ENCODE results near the gene MOGAT1.

The MOGAT1 gene

GRCh38 chr2:222753251-222753824 lies 81.9 kb downstream of the MOGAT1 start (continued):
- TF ChIP-seq, protein P1, sequence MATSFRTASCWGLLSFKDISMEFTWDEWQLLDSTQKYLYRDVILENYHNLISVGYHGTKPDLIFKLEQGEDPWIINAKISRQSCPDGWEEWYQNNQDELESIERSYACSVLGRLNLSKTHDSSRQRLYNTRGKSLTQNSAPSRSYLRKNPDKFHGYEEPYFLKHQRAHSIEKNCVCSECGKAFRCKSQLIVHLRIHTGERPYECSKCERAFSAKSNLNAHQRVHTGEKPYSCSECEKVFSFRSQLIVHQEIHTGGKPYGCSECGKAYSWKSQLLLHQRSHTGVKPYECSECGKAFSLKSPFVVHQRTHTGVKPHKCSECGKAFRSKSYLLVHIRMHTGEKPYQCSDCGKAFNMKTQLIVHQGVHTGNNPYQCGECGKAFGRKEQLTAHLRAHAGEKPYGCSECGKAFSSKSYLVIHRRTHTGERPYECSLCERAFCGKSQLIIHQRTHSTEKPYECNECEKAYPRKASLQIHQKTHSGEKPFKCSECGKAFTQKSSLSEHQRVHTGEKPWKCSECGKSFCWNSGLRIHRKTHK (tag by site-specific recombination; IDR thresholded peaks at IDR 0.05): no peak
- TF ChIP-seq KLF16 (tag by site-specific recombination; IDR thresholded peaks at IDR 0.05): no peak
- no peak for TF ChIP-seq ZNF529 (tag by site-specific recombination; IDR thresholded peaks at IDR 0.05; ENCODE audit: insufficient replicate concordance)
- no peak for TF ChIP-seq ZNF140 (tag by site-specific recombination; IDR thresholded peaks at IDR 0.05)
- TF ChIP-seq ZNF747 (tag by site-specific recombination; IDR thresholded peaks at IDR 0.05): no peak
- no peak for TF ChIP-seq TRIM28 (IDR thresholded peaks at IDR 0.05; ENCODE audit: borderline replicate concordance, low read length)
- no peak for TF ChIP-seq ZNF266 (tag by site-specific recombination; IDR thresholded peaks at IDR 0.05; ENCODE audit: low read depth)
- no peak for TF ChIP-seq ZNF211 (tag by site-specific recombination; IDR thresholded peaks at IDR 0.05; ENCODE audit: low read depth)
- TF ChIP-seq, protein P2, sequence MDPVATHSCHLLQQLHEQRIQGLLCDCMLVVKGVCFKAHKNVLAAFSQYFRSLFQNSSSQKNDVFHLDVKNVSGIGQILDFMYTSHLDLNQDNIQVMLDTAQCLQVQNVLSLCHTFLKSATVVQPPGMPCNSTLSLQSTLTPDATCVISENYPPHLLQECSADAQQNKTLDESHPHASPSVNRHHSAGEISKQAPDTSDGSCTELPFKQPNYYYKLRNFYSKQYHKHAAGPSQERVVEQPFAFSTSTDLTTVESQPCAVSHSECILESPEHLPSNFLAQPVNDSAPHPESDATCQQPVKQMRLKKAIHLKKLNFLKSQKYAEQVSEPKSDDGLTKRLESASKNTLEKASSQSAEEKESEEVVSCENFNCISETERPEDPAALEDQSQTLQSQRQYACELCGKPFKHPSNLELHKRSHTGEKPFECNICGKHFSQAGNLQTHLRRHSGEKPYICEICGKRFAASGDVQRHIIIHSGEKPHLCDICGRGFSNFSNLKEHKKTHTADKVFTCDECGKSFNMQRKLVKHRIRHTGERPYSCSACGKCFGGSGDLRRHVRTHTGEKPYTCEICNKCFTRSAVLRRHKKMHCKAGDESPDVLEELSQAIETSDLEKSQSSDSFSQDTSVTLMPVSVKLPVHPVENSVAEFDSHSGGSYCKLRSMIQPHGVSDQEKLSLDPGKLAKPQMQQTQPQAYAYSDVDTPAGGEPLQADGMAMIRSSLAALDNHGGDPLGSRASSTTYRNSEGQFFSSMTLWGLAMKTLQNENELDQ (tag by site-specific recombination; IDR thresholded peaks at IDR 0.05; ENCODE audit: low read depth): no peak
- no peak for TF ChIP-seq ZBTB20 (tag by site-specific recombination; IDR thresholded peaks at IDR 0.05)
- no peak for TF ChIP-seq ZNF366 (tag by site-specific recombination; conservative IDR thresholded peaks at IDR 0.05)
- TF ChIP-seq PRDM2 (tag by site-specific recombination; IDR thresholded peaks at IDR 0.05; ENCODE audit: borderline replicate concordance): no peak
- TF ChIP-seq ZNF785 (tag by site-specific recombination; IDR thresholded peaks at IDR 0.05): no peak
- 0 out of 2 replicates have a peak, but pooled peaks have one; percentile 19 for TF ChIP-seq KLF8 (tag by site-specific recombination; IDR thresholded peaks at IDR 0.05)
- no peak for TF ChIP-seq ZNF239 (tag by site-specific recombination; IDR thresholded peaks at IDR 0.05)
- no peak for TF ChIP-seq ZNF777 (tag by site-specific recombination; IDR thresholded peaks at IDR 0.05; ENCODE audit: borderline replicate concordance)
- no peak for TF ChIP-seq BCL11B (tag by site-specific recombination; IDR thresholded peaks at IDR 0.05; ENCODE audit: low read depth)
- no peak for TF ChIP-seq ZNF133 (tag by site-specific recombination; IDR thresholded peaks at IDR 0.05)
- TF ChIP-seq EGR2 (tag by site-specific recombination; IDR thresholded peaks at IDR 0.05; ENCODE audit: low read depth): no peak
- TF ChIP-seq ZNF560 (tag by site-specific recombination; IDR thresholded peaks at IDR 0.05; ENCODE audit: borderline replicate concordance): no peak
- no peak for TF ChIP-seq ZNF518A (tag by site-specific recombination; conservative IDR thresholded peaks at IDR 0.05; ENCODE audit: low read depth)
- no peak for TF ChIP-seq ZNF280D (tag by site-specific recombination; IDR thresholded peaks at IDR 0.05)

All from HEK293 (cell line).